Hematopoietic multipotent progenitor cell (in vitro differentiated cells): ENCODE data around the gene ZNF366. TPM values are rescaled to one million over a fixed set of nuclear protein-coding genes. Genes with fewer than 3 reads are reported as not detected.

ENCODE experiments used
- DNase-seq, 3 donors: peaks; one replicate each; pipeline ENCODE4 v3.0.0-alpha.2; 2011 to 2015; ENCODE audit warnings: low read depth in 2 of 3, low spot score in 2 of 3
- total RNA-seq: library from RNA; depleted of rRNA; stranded (reverse); fragments of >200 nt; gene quantifications from one replicate; pipeline ENCODE4 v1.2.3, GENCODE V29; 2012

The ZNF366 gene
- total RNA-seq, 1 donor: under 0.01 TPM

GRCh38 chr5:72519111-72519510 lies 11.9 kb upstream of the ZNF366 start:
- DNase-seq: no peak

- DNase-seq: peak in 2 of 3 donors; percentile 43 to 81
Observed at GRCh38 chr5:72518001-72518683, 10.9 kb upstream of the ZNF366 start.

GRCh38 chr5:72516916-72517315 lies 9.7 kb upstream of the ZNF366 start:
- no peak for DNase-seq

- no peak for DNase-seq
Observed at GRCh38 chr5:72515211-72515610, 8.0 kb upstream of the ZNF366 start.

GRCh38 chr5:72512593-72512860 lies 5.3 kb upstream of the ZNF366 start:
- DNase-seq: no peak

DNA sequence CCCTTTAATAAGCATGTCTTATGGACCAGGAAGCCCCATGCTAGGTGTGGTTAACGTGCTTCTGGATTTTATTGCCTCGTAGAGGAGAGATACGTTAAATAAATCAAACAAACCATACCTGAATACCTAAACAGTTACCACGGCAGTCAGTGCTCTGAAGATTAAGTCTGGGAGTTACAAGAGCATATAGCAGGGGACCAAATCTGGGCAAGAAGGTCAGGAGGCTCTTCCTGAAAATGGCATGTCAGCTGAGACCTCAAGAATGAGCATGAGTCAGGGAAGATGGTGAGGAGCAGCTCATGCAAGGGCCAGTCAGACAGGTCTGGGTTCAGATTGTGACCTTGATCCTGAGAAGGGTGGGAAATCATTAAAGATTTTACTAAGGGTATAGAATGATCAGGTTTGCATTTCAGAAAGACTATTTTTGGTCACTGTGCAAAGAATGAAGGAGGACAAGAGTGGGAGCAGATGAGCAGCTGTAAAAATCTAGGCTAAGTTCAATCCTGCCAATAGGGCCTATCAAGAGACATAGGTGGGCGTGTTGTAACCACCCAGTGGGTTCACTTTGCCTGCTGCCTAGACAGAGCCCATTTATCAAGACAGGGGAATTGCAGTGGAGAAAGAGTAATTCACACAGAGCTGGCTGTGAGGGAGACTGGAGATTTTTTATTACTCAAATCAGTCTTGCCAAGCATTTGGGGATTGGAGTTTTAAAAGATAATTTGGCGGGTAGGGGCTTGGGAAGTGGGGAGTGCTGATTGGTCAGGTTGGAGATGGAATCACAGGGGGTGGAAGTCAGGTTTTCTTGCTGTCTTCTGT lies 4.8 kb upstream of the ZNF366 start:
- DNase-seq: no peak

DNA sequence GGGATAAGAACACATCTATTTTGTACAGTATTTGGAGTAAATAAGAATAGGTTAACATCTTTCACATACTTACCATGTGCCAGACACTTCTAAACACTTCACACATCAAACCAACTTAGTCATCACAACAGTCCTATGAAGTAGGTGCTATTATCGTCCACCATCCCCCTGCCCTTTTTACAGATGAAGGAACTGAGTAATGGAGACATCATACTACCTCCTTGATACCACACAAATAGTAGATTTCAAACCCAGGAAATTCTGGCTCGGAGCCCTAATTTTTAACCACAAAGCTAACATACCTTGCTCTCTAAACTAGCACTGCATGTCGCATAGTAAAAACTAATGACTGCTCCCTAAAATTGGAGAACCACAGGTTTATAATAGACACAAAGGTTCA lies 4.2 kb upstream of the ZNF366 start:
- DNase-seq: no peak

DNA sequence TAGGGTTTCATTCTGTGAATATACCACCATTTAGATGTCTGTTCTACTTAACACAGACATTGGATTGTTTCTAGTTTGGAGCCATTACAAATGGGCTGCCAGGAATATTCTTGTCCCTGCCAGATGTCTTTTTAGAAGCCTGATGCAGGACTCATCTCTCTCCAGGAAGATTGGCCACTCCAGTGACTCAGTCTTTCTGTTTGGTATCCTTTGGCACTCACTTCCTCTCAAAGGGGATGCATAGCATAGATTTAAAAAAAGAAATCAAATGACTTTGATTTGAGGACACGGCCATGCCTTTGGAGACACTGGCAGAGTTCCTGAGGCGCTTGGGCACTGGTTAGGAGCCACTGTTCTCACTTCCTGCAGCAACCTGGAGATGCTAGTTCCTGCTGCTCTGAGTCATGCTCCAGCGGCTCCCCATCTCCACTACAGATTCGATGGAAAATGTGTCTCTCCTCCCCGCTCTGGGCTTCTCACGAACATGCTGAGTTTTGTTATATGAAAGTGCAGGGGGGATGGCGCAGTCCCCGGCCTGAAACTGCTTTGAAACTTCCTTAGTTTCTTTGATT lies 3.5 kb upstream of the ZNF366 start:
- peak in 2 of 3 donors; percentile 62 to 64 for DNase-seq

DNA sequence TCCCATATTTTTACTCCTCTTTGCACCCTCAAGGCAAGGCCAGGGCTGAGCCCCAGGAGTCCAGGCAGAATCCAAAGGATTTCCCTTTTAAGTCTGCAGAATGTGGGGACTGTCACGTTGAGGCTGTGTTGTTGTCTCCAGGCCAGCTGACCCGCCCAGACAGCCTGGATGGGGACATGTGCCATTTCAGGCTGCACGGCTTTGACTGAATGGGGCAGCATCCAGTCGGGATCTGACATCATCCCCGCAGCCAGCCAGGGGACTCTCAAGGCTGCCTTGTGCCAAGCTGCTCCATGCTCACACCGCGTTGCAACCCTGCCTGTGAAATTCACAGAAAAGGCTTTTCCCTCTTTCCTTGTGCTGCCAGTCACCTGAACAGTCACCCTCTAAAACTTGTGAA lies 2.2 kb upstream of the ZNF366 start:
- DNase-seq: no peak

- peak in 2 of 3 donors; percentile 53 to 91 for DNase-seq
Observed at GRCh38 chr5:72508241-72509170, 1.3 kb upstream of the ZNF366 start.

DNA sequence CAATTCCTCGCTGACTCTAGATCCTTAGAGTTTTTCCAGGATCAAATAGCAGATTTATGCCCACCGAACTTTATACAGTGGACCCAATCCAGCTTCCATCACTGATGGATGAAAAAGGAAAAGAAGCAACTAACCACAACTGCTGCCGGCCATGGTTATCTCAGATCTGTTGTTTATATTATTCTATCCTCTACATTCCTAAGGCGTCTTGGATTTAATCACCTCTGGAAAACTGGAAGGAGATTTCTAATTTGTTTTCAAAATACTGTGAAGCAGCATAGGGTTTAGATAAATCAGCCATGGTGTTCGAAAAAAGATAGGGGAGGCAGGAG lies 663 bp upstream of the ZNF366 start:
- DNase-seq: no peak

DNA sequence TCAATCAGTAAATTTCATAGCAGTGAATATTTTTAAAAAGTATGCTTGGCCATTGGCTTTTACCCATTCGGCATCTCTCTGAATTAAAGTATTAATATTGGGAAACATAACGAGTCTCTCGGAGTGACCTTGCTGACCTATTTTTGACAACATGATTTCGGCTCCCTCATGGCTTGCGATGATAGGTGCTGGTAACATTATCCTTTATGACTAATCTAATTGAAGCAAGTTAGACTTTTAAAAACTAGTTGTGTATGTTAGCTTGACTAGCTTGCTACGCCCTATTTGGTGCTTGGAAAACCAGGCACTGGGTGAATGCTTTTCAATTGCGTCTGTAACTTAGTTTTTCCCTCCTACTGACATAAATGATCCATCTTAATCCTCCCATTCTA lies 1.1 kb downstream of the ZNF366 start:
- no peak for DNase-seq

DNA sequence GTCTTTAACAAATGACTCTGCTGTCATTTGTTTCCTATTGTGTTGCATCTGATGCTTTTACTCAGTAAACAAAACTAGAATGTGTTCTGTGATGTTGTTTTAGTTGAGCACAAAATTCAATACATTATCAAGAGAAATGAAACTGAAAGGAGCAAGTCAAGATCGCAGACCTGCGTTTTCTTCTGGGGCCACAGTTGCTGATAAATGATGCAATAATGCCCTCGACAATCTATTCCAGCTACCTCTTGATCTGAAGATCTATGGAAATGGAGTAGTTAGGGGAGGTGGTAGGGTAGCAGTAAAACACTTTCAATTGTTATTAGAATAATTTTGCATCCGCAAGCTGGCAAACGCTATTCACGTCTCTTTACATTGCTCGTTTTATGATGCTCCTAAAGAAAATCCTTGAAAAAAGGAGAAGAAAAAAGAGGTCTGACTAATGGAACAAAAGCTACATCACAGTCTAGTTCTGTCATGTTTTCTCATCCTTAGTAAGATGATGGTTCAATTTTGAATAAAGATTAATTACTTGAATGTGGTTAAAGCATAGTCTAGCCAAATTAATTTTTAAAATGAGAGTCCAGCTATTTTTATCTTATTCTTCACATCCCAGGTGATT lies 1.6 kb downstream of the ZNF366 start:
- no peak for DNase-seq

- DNase-seq: no peak
Observed at GRCh38 chr5:72505016-72505415, 2.2 kb downstream of the ZNF366 start.

GRCh38 chr5:72503888-72504491 lies 3.2 kb downstream of the ZNF366 start:
- DNase-seq: peak in 2 of 3 donors; percentile 39 to 56

DNA sequence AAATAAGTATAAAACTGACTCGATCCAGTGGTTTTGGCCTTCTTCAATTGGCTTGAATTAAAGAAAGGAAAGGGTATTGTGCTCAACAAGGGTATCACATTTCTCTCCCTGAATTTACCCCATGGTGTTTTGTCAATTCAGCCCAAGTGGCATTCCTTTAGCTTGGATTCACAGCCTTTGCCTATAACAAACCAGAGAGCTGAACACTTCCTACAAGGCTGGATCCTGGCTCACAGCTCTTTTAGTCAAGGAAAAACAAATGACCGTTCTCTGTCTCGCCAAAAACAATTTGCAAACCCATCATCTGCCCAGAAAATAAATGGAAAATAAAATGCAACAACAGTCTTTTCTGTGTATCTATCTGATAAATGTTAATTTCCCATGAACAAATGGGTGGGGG lies 5.7 kb downstream of the ZNF366 start:
- no peak for DNase-seq

DNA sequence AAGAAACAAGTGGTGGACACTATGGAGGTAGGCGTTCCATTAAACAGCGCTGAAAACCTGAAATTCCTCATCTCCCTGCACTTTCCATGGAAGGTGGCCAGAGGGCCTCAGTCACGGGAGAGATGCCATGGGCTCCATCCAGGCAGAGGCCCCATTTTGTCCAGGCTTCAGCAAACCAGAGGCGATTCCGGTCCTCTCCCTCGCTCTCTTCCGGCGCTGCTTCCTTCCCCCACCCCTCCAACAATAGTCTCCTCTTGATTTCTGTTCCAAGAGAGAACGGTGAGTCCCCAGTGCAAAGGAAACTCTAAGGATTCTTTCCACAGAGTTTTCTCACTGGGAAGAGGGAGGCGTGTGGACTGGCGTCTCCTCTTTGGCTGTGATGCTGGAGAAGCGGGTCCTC lies 7.5 kb downstream of the ZNF366 start:
- no peak for DNase-seq

- DNase-seq: no peak
Observed at GRCh38 chr5:72499090-72499489, 8.1 kb downstream of the ZNF366 start.

- no peak for DNase-seq
Observed at GRCh38 chr5:72498284-72498683, 8.9 kb downstream of the ZNF366 start.

DNA sequence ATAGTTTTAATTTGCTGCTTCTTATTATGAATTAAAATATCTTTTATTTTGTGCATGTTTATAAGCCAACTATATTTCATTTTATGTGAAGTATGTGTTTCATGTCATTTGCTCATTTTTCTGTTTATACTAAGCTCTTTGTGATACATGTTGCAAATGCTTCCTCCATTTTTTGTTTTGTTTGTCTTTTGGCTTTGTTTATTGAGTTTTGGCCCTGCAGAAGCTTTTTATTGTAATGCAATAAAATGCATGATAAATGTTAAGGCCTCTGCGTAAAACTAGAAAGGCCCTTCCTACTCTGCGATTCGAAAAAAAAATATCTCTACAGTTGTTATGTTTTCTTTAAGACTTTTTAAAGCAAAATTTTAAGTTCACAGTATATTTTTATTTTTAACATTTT lies 9.4 kb downstream of the ZNF366 start:
- DNase-seq: no peak
